Vagina (tissue), 2 donors: ENCODE measurements around the gene NEURL3.

ENCODE experiments used
- CTCF ChIP-seq, 3 experiments: fragments of 450-650 bp in 2 of 3; fragments of 200-600 bp in 1 of 3; sonication (generic) in 1 of 3; IDR thresholded peaks; one replicate each; pipeline ENCODE4 v1.5.1; 2017 to 2019; ENCODE audit warnings: antibody characterized with exemption in 3 of 3, mild to moderate bottlenecking in 2 of 3, moderate library complexity in 2 of 3
- POLR2A ChIP-seq, 2 donors: fragments of 450-650 bp; IDR thresholded peaks; one replicate each; pipeline ENCODE4 v1.6.1; 2017; ENCODE audit warnings: antibody characterized with exemption in 2 of 2, mild to moderate bottlenecking in 2 of 2, moderate library complexity in 2 of 2
- POLR2AphosphoS5 ChIP-seq, 2 donors: sonication (generic); formaldehyde crosslinking; IDR thresholded peaks; one replicate each; pipeline ENCODE4 v1.9.0; 2017; ENCODE audit warnings: antibody characterized with exemption in 2 of 2, mild to moderate bottlenecking in 2 of 2, low read depth in 1 of 2; ENCODE audit not compliant: insufficient read depth in 1 of 2

- TF ChIP-seq POLR2AphosphoS5 (IDR thresholded peaks at IDR 0.05; ENCODE audit: insufficient read depth in 1 of 2, low read depth in 1 of 2) (no peak), CTCF (IDR thresholded peaks at IDR 0.05) (no peak), POLR2A (IDR thresholded peaks at IDR 0.05) (no peak)
Measured at GRCh38 chr2:96553176-96553956, 48.2 kb upstream of the NEURL3 start.
